Smooth muscle cell (in vitro differentiated cells): Measurements from ENCODE around the gene SEPTIN1. TPM values are rescaled to one million over a fixed set of nuclear protein-coding genes. Genes with fewer than 3 reads are reported as not detected.
"Not testable (repeated sequence)": the region's sequence is repeated elsewhere in the genome, so short reads cannot be mapped to it uniquely, and the experiment has no call there.

Source experiments
- DNase-seq: peaks from one replicate; lab custom pipeline; 2025; ENCODE audit not compliant: unreplicated experiment; lab: John Stamatoyannopoulos, UW
- H2AFZ ChIP-seq: fragments of 200-600 bp; sonication (generic); 2 replicates; pipeline ENCODE4 v1.6.0; 2016; ENCODE audit warnings: antibody characterized with exemption, low read depth, mild to moderate bottlenecking
- H3F3A ChIP-seq: fragments of 200-600 bp; sonication (generic); 2 replicates; pipeline ENCODE4 v1.6.0; 2017; ENCODE audit warnings: antibody characterized with exemption, low read depth
- H3K27ac ChIP-seq: fragments of 200-600 bp; sonication (generic); 2 replicates; pipeline ENCODE4 v1.5.1; 2016; ENCODE audit warnings: low read depth, mild to moderate bottlenecking
- H3K27me3 ChIP-seq: fragments of 200-600 bp; sonication (generic); 2 replicates; pipeline ENCODE4 v1.6.1; 2016; ENCODE audit warnings: low read depth, mild to moderate bottlenecking
- H3K36me3 ChIP-seq: fragments of 200-600 bp; sonication (generic); 2 replicates; pipeline ENCODE4 v1.5.1; 2016; ENCODE audit warnings: low read depth
- H3K4me1 ChIP-seq: fragments of 200-600 bp; sonication (generic); 2 replicates; pipeline ENCODE4 v1.5.1; 2016; ENCODE audit warnings: low read depth
- H3K4me2 ChIP-seq: fragments of 200-600 bp; sonication (generic); 2 replicates; pipeline ENCODE4 v1.6.0; 2016; ENCODE audit warnings: mild to moderate bottlenecking
- H3K4me3 ChIP-seq: fragments of 200-600 bp; sonication (generic); 2 replicates; pipeline ENCODE4 v1.5.1; 2016; ENCODE audit warnings: mild to moderate bottlenecking
- H3K79me2 ChIP-seq: fragments of 200-600 bp; sonication (generic); 2 replicates; pipeline ENCODE4 v1.6.0; 2016; ENCODE audit warnings: low read depth, mild to moderate bottlenecking
- H3K9ac ChIP-seq: fragments of 200-600 bp; sonication (generic); 2 replicates; pipeline ENCODE4 v1.6.0; 2016; ENCODE audit warnings: low read depth
- H3K9me3 ChIP-seq: fragments of 200-600 bp; sonication (generic); replicated peaks from 2 replicates; pipeline ENCODE4 v1.5.1; 2016; ENCODE audit warnings: low read depth
- H4K20me1 ChIP-seq: fragments of 200-600 bp; sonication (generic); 2 replicates; pipeline ENCODE4 v1.6.0; 2016; ENCODE audit warnings: low read depth
- WGBS: methylation state at CpG from one replicate; pipeline ENCODE4 v1.1.7; 2016; ENCODE audit warnings: low lambda C conversion rate; 5-methylcytosine and 5-hydroxymethylcytosine counted together
- polyA plus RNA-seq: library from polyadenylated mRNA; unstranded; fragments of >200 nt; fragmentation: Nextera tagmentation; extraction: Ambion mirVana; gene quantifications from 2 replicates; pipeline ENCODE4 v1.2.1, GENCODE V29; 2016
- total RNA-seq: library from RNA; depleted of rRNA; stranded (reverse); fragments of >200 nt; gene quantifications from 2 replicates; pipeline ENCODE4 v1.2.3, GENCODE V29; 2014
- TF ChIP-seq, protein P1 (sequence below): fragments of 200-600 bp; sonication (generic); IDR thresholded peaks from 2 replicates; pipeline ENCODE4 v1.5.1; 2017; ENCODE audit warnings: borderline replicate concordance, mild to moderate bottlenecking, antibody characterized with exemption; ENCODE audit not compliant: insufficient read depth, poor library complexity, severe bottlenecking

SEPTIN1 gene
- total and polyA plus RNA-seq, 2 experiments from 2014 or later = 0.27 to 3.7 TPM

DNA sequence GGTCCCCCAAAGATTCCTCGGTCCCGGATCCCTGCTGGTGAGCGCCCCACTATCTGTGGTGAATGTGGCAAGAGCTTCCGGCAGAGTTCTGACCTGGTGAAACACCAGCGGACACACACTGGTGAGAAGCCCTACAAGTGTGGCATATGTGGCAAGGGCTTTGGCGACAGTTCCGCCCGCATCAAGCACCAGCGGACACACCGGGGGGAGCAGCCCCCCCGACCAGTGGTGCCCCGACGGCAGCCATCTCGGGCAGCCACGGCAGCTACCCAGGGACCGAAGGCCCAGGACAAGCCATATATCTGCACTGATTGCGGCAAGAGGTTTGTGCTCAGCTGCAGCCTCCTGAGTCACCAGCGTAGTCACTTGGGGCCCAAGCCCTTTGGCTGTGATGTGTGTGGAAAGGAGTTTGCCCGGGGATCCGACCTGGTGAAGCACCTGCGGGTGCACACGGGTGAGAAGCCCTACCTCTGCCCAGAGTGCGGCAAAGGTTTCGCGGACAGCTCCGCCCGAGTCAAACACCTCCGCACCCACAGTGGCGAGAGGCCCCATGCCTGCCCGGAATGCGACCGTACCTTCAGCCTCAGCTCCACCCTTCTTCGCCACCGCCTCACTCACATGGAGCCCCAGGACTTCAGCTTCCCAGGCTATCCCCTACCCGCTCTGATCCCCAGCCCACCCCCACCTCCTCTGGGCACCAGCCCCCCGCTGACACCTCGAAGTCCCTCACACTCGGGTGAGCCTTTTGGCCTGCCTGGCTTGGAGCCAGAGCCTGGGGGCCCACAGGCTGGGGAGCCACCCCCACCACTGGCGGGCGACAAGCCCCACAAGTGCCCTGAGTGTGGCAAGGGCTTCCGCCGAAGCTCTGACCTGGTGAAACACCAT is 15.7 kb upstream of the SEPTIN1 start:
- peaks cover 32% of the 10 kb centered on the region for H3K4me1 ChIP-seq
- H3K9me3 ChIP-seq = no peaks in the 10 kb centered on the region
- peaks cover 28% of the 10 kb centered on the region for H3K79me2 ChIP-seq
- H3F3A ChIP-seq = peaks cover 43% of the 10 kb centered on the region
- H2AFZ ChIP-seq = no peak overlapping the region
- peak overlapping the region; percentile 96 for H3K27ac ChIP-seq
- no peak overlapping the region for H3K9ac ChIP-seq
- WGBS = 92% methylated on average over 37 of the region's 42 CpGs
- H3K27me3 ChIP-seq = no peaks in the 10 kb centered on the region
- H3K36me3 ChIP-seq = no peaks in the 10 kb centered on the region
- TF ChIP-seq, protein P1, sequence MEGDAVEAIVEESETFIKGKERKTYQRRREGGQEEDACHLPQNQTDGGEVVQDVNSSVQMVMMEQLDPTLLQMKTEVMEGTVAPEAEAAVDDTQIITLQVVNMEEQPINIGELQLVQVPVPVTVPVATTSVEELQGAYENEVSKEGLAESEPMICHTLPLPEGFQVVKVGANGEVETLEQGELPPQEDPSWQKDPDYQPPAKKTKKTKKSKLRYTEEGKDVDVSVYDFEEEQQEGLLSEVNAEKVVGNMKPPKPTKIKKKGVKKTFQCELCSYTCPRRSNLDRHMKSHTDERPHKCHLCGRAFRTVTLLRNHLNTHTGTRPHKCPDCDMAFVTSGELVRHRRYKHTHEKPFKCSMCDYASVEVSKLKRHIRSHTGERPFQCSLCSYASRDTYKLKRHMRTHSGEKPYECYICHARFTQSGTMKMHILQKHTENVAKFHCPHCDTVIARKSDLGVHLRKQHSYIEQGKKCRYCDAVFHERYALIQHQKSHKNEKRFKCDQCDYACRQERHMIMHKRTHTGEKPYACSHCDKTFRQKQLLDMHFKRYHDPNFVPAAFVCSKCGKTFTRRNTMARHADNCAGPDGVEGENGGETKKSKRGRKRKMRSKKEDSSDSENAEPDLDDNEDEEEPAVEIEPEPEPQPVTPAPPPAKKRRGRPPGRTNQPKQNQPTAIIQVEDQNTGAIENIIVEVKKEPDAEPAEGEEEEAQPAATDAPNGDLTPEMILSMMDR = no peak
- H3K4me3 ChIP-seq = no peak overlapping the region
- no peaks in the 10 kb centered on the region for H4K20me1 ChIP-seq
- DNase-seq = no peak
- no peak overlapping the region for H3K4me2 ChIP-seq

DNA sequence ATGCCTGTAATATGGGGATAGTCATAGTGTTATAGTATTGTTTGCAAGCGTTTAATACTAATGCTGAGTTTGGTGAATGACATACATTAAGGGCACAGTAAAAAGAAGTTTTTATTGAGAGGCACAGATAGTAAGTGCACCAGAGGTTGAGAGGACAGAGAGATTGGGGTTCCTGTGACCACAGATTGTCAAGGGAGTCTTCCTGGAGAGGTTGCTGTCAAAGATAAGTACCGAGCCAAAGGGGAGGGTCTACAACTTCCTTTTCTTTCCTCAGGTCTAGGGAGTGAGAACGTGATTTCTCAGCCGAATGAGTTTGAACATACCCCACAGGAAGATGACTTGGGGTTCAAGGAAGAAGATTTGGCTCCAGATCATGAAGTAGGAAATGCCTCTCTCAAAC is 14.7 kb upstream of the SEPTIN1 start:
- H3F3A ChIP-seq = peaks cover 43% of the 10 kb centered on the region
- H2AFZ ChIP-seq = no peak overlapping the region
- TF ChIP-seq, protein P1 = no peak
- H3K9me3 ChIP-seq = no peaks in the 10 kb centered on the region
- no peaks in the 10 kb centered on the region for H3K36me3 ChIP-seq
- H3K79me2 ChIP-seq = peaks cover 28% of the 10 kb centered on the region
- H4K20me1 ChIP-seq = no peaks in the 10 kb centered on the region
- DNase-seq = no peak
- H3K27me3 ChIP-seq = no peaks in the 10 kb centered on the region
- H3K9ac ChIP-seq = no peak overlapping the region
- no peak overlapping the region for H3K27ac ChIP-seq
- H3K4me2 ChIP-seq = no peak overlapping the region
- peaks cover 32% of the 10 kb centered on the region for H3K4me1 ChIP-seq
- H3K4me3 ChIP-seq = no peak overlapping the region
- WGBS = 95% methylated on average over 4 of the region's 4 CpGs

DNA sequence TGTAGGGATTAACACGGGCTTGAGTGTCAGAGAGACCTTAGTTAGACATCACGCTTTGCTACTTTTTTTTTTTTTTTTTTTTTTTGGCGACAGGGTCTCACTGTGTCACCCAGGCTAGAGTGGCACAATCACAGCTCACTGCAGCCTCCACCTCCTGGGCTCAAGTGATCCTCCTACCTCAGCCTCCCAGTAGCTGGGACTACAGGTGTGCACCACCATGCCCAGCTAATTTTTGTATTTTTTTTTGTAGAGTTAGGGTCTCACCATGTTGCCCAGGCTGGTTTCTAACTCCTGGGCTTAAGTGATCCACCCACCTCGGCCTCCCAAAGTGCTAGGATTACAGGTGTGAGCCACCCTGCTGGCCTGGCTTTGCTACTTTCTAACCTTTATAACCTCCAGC is 14.3 kb upstream of the SEPTIN1 start:
- Histone ChIP-seq H3K4me3 (peak overlapping the region; percentile 95), H3F3A (peaks cover 38% of the 10 kb centered on the region), H3K4me1 (peaks cover 32% of the 10 kb centered on the region), H3K4me2 (peak overlapping the region; percentile 96), H3K79me2 (peaks cover 28% of the 10 kb centered on the region)
- DNase-seq, H3K36me3 ChIP-seq, H3K9me3 ChIP-seq, H2AFZ ChIP-seq, H3K27ac ChIP-seq, H3K9ac ChIP-seq, H4K20me1 ChIP-seq, H3K27me3 ChIP-seq: not testable (repeated sequence)
- WGBS = 88% methylated on average over 3 of the region's 4 CpGs

DNA sequence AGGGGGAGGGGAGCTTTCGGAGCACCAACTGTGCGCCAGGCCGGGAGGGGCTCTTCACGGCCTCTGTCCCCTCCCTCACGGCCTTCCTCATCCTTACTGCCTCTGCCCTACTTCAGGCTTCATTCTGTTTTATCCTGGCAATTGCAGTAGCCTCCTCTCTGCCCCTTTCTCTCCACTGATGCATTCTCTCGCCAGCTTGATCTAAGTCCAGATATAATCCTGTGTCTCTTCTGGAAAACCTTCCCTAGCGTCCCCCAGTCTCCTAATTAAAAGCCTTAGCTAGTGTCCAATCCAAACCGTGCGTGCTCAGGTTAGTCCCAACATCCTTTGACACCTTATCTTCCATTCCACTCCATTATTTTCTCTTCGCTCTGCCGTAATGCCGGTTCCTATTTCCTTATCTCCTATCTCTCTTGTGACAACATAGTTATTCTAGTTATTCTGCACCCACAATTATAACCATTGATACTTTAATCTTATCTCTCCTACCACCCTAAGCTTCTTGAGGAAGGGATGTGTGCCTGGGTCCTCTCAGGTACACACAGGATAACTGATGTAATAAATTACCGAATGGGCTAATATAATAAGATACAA is 13.7 kb upstream of the SEPTIN1 start:
- no peak overlapping the region for H2AFZ ChIP-seq
- WGBS = 16% methylated on average over 13 of the region's 13 CpGs
- H3K9ac ChIP-seq = peak overlapping the region; percentile 49
- H4K20me1 ChIP-seq = no peaks in the 10 kb centered on the region
- H3K4me1 ChIP-seq = peaks cover 32% of the 10 kb centered on the region
- no peak for DNase-seq
- no peaks in the 10 kb centered on the region for H3K9me3 ChIP-seq
- peak overlapping the region; percentile 28 for H3K27ac ChIP-seq
- TF ChIP-seq, protein P1 = no peak
- H3K4me3 ChIP-seq = peak overlapping the region; percentile 95
- no peaks in the 10 kb centered on the region for H3K27me3 ChIP-seq
- peak overlapping the region; percentile 96 for H3K4me2 ChIP-seq
- H3F3A ChIP-seq = peaks cover 35% of the 10 kb centered on the region
- H3K36me3 ChIP-seq = no peaks in the 10 kb centered on the region
- H3K79me2 ChIP-seq = peaks cover 28% of the 10 kb centered on the region
